Renal cortical epithelial cell (primary cell): Measurements from ENCODE around the gene CTTN. TPM values are rescaled to one million over a fixed set of nuclear protein-coding genes. Genes with fewer than 3 reads are reported as not detected.

ENCODE experiments used
- DNase-seq: peaks from one replicate; pipeline ENCODE4 v3.0.0-alpha.2; 2011; ENCODE audit warnings: low read depth
- total RNA-seq: library from RNA; depleted of rRNA; stranded (reverse); fragments of >200 nt; gene quantifications from 2 replicates; pipeline ENCODE4 v1.2.3, GENCODE V29; 2014

CTTN gene
- total RNA-seq, 1 donor from 2014 or later, result 450 TPM

- no peak for DNase-seq
Measured at GRCh38 chr11:70428701-70429427, 30.5 kb downstream of the CTTN start.

GRCh38 chr11:70429428-70429705 is 31.0 kb downstream of the CTTN start:
- DNase-seq, result no peak

GRCh38 chr11:70429724-70430521 is 31.6 kb downstream of the CTTN start:
- no peak for DNase-seq

GRCh38 chr11:70430671-70431574 is 32.6 kb downstream of the CTTN start:
- DNase-seq, result no peak

GRCh38 chr11:70431611-70432010 is 33.3 kb downstream of the CTTN start:
- no peak for DNase-seq

- no peak for DNase-seq
Measured at GRCh38 chr11:70432065-70432464, 33.7 kb downstream of the CTTN start.

- DNase-seq, result no peak
Measured at GRCh38 chr11:70432580-70432979, 34.3 kb downstream of the CTTN start.

- DNase-seq, result no peak
Measured at GRCh38 chr11:70433038-70433437, 34.7 kb downstream of the CTTN start.

GRCh38 chr11:70433526-70433925 is 35.2 kb downstream of the CTTN start:
- no peak for DNase-seq

GRCh38 chr11:70433966-70434812 is 35.9 kb downstream of the CTTN start:
- DNase-seq, result no peak

GRCh38 chr11:70434813-70435278 is 36.5 kb downstream of the CTTN start:
- no peak for DNase-seq

- DNase-seq, result no peak
Measured at GRCh38 chr11:70435361-70435760, 37.0 kb downstream of the CTTN start.

- no peak for DNase-seq
Measured at GRCh38 chr11:70435765-70436500, 37.6 kb downstream of the CTTN start.

GRCh38 chr11:70436501-70436860 is 38.2 kb downstream of the CTTN start:
- no peak for DNase-seq

GRCh38 chr11:70437111-70437784 is 38.9 kb downstream of the CTTN start:
- DNase-seq, result no peak

GRCh38 chr11:70440206-70440605 is 41.9 kb downstream of the CTTN start:
- no peak for DNase-seq

GRCh38 chr11:70443773-70444030 is 45.4 kb downstream of the CTTN start:
- no peak for DNase-seq

- DNase-seq, result no peak
Measured at GRCh38 chr11:70445091-70445490, 46.8 kb downstream of the CTTN start.

- DNase-seq, result no peak
Measured at GRCh38 chr11:70445605-70446004, 47.3 kb downstream of the CTTN start.

- no peak for DNase-seq
Measured at GRCh38 chr11:70448983-70449567, 50.7 kb downstream of the CTTN start.
